HL-60/S4 treated with phorbol 12-myristate 13-acetate at 8.2 ng/mL for 4 days and 3 days (cell line): ENCODE results near the gene CYGB.

ENCODE experiments used
- in situ Hi-C: fragments of 300-500 bp; cut with MboI; formaldehyde crosslinking; loops from 2 replicates; pipeline ENCODE4 v1.15.0; 2022; ENCODE audit warnings: low sequenced_read_pairs

CYGB gene

GRCh38 chr17:76537578-76538280 is at the start of gene CYGB:
Gene CYGB (minus strand): TSS chr17:76537709. CDS start chr17:76537542, 167 bp downstream.
- in situ Hi-C loops: no loop called here

DNA sequence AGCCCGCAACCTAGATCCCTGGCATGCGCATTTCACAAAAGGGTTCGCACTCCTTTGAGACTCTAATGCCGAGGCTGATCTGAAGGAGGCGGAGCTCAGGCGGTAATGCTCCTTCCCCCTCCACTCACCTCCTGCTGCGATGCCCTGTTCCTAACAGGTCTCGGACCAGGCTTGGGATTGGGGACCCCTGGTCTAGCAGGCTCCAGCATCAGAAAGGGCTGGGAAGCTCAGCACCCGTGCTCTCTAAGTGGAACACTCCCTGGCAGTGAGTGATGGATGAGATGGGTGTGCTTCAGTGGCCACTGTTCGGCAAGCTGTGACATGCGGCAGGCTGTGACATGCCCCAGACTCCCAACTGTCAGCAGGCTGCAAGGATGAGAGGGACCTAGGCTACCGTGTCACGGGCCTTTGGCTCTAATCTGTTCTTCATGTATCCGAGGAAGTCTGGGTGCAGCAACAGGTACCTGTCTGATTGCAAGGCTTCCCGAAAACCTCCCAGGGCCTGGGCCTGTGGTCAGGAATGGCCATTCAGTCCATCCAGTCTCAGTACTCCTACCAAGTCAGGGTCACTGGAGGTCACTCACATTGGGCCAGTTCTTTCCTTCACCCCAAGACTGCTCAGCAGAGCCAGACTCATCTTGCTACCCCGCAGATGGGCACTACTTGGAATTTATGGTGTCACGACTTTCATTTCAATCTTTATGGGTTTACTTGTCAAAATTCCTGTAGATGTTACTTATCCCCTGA is 49.4 kb upstream of the CYGB start:
- in situ Hi-C loops: no loop called here

DNA sequence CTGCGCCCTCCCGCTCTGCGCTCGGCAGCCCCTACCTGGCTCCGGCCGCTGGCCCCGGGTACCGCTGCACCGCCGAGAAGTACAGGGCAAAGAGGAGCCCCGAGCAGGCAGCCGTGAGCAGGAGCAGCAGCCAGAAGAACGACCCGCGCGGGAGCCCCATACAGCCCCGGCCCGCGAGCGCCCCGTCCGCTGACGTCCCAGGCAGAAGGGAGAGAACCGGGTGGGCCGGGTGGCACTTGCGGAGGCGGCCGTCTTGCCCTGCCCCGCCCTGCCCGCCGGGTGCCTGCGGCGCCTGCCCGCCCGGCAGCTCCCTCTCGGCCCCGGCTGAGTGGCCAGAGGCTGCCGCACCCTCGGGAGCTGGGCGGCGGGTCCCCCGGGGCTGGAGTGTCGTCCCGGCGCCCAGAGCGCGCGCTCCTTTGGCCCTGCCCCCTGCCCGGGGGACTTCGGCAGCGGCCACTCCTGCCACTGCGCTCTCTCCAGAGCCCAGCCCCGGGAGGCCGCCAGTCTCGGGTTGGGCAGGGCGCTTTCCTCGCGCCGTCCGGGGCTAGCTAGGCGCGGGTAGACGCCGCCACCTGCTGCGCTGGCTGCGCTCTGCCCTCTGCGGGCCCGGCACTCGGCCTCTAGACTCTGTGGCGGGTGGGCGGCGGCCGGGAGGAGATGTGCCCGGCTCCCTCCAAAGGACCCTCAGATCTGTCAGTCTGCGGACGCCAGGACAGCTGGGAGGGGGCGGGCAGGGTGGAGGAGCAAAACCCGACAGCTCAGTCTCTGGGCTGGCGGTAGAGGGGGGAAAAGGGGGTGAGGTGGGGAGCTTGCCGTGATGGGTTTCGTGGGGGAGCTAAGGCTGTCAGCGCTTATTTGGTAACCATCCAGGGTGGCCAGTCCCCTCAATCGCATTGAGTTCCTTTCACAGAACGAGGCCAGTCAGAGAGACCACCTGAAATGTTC is 48.4 kb upstream of the CYGB start, which contains the start of gene ST6GALNAC2:
TSS of gene ST6GALNAC2 (minus strand) at position 212 of the 945 bp plus-strand sequence. CDS start at position 160, 52 bp downstream.
- in situ Hi-C loops: no loop called here

DNA sequence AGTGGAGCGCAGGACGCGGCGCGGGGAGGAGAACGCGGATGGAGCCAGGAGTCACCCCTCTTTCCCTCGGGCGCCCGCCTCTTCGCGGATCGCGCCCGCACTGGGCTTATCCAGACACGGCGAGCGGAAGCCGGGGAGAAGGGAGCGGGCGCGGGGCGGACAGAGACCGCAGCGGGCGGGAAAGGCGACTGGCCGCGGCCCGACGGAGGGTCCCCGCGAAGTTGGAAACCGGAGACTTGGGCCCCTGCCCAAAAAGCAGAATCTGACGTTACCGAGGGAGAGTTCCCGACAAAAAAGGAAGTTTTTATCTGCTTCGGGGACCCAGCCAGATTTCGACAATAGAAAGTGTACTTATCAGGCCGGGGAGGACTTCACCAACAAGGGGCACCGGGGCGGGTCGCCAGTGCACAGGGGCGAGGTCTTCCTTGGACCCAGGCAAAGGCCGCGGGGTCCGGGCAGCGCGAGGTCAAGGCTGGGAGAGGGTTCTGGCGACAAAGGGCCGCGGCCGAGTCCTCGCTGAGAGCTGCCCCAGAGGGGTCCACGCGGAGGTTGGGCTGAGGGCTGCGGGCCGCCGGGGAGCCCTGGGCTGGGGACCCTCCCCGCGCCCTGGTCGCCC is 47.6 kb upstream of the CYGB start:
- in situ Hi-C loops: no loop called here

DNA sequence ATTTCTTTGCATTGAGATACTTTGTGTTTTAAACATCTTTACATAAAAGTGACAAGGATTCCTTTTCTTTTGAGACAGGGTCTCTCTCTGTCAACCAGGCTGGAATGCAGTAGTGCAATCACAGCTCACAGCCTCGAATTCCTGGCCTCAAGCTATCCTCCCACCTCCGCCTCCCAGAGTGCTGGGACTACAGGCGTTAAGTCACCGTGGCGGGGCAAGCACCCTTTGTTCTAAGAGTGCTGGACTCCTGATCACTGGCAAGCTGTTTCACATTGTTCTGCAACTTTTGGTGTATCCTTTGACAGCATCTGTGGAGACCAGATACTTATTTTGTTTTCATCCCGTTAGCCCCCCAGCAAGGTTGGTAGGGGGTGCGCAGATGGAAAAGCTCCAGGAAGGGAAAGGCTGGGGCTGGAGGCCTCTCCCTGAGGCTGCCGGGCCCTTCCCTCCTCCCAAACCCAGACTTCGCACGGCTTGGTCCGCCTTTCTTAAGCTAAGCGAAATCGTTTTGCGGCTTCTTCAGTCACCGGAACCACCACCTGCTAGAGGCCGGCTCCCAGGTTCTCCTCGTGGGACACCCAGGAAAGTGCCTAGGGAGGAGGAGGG is 47.0 kb upstream of the CYGB start:
- in situ Hi-C loops: no loop called here

GRCh38 chr17:76582660-76583059 is 45.2 kb upstream of the CYGB start:
- in situ Hi-C loops: no loop called here

DNA sequence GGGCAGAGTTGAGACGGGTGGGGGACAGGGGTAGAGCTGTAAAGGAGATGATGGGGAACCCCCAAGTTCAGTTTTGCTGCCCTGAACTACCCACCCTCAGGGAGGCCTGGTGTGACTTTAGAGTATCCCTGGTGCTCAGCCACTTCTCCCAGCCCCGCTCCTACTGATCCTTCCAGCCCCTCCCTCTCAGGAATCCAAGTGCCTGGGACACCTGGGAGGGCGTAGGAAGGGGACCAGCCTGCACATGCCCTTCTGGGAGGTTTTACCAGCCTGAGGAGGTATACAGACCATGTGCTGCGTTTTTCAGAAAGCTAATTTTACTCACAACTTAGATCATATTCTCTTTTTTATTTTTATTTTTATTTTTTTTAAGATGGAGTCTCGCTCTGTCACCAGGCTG is 44.0 kb upstream of the CYGB start:
- in situ Hi-C loops: no loop called here

GRCh38 chr17:76579281-76579680 is 41.8 kb upstream of the CYGB start:
- in situ Hi-C loops: no loop called here

- in situ Hi-C loops: no loop called here
Measured at GRCh38 chr17:76578376-76578775, 40.9 kb upstream of the CYGB start.

DNA sequence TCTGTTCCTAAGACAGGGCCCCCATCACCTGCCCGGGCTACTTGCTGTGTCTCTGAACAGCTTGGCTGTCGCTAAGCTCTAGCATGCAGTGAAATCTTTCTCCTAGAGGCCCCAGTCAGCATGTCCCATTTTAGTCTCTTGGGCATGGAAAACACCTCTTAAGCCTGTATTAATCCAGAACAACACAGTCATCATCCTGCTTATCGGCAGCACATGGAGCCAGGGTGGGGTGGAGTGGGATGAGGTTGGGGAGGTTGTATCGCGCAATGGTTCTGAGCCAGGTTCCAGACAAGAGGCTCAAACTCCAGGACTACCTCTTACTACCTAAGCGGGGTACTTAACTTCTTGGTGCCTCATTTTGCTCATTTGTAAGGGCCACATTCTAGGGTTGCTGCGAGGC is 40.4 kb upstream of the CYGB start:
- in situ Hi-C loops: no loop called here

DNA sequence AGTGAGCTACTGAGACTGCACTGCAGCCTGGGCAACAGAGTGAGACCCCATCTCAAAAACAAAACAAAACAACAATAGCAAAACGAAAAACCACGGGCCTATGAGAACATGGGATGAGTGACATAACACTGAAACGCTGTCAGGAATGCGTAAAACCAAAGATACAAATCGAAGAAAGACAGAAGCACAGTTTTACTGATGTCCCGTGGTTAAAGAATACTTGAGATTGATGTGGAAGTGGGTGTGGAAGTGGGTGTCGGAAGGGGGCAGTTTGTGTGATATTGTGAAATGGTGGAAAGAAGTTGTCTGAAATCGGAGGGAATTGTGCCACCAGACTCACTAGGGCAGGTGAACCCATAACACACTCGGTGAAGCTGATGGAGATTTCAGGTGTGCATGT is 38.7 kb upstream of the CYGB start:
- in situ Hi-C loops: no loop called here

DNA sequence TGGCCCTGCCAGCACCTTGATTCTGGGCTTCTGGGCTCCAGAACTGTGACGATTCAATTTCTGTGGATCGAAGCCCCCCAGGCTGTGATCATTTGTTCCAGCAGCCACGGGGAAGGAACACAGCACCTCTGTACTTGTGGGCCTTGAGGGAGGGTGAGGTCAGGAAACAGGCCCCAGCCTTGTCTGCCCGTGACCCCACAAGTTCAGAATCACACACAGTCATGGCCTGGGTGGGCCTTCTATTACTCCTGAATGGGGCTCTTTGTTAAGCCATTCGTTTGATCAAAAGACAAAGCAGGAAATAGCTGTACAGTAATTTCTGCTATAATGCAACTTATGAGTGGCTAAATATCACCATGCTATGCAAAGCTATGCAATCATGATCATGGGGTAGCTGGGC is 38.1 kb upstream of the CYGB start:
- in situ Hi-C loops: no loop called here

DNA sequence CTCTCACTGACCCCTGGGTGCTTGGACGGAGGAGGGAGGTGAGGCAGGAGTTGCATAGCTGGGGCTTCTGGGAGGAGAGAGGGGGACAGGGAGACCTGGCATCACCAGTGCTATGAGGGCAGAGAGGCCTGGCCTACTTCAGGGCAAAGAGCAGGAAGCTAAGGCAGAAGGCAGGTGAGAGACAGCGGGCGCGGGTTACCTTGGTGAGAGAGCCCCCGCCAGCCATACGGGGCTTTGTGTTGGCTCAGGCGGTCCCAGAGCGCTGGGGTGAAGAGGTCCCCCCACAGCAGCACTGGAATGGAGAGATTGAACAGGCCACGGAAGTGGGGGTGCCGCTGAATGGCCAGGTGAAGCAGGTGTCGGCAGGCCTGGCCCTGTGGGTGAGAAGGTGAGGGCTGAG is 36.7 kb upstream of the CYGB start:
- in situ Hi-C loops: no loop called here

GRCh38 chr17:76573096-76573495 is 35.6 kb upstream of the CYGB start:
- in situ Hi-C loops: no loop called here

DNA sequence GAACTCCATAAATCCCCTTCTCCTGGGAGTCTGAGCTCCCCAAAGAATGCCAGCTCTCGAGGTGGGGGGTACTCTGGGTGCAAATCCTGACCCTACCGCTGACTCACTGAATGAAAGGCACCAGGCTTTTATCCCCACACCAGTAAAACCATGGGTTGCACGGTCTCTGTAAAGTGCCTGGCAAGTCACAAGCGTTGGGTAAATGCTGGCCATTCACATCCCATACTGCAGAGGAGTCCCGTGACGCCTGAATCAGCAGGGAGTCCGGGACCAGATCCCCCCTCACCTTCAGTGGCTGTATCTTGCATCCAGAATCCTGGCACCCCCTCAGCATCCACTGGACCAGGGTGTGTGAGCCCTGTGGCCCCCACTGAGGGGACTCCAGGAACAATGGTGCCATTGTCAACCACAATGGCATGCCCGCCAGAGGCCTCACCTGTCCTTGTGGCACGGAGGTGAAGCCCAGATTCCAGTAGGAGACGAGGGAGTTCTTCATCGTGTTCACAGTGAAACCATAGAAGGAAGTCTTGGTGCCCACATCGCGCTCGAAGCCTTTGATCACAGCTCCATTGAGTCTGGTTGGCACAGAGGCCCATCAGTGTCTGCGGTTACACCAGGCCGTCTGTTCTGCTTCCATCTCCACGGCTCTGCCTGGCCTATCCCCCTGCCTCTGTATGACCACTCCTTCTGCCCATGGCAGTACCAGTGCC is 34.8 kb upstream of the CYGB start:
- in situ Hi-C loops: no loop called here

DNA sequence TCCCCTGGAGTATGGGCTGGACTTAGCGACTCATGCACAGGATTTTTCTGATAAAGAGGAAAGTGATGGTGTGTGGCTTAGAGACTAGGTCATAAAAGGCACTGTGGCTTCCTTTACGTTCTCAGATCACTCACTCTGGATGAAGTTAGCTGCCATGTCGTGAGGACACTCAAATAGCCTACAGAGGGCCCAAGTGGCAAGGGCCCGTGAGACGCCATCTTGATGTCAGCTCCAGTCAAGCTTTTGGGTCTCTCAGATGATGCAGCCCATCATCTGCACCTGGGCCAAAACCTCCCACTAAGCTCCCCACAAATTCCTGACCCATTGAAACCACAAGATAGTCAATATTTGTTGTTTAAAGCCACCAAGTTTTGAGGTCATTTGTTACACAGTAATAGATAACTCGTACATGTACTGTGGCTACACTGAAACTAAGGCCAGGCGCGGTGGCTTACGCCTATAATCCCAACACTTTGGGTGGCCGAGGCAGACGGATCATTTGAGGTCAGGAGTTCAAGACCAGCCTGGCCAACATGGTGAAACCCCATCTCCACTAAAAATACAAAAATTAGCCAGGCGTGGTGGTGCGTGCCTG is 33.5 kb upstream of the CYGB start:
- in situ Hi-C loops: no loop called here

- in situ Hi-C loops: no loop called here
Measured at GRCh38 chr17:76570457-76570856, 32.9 kb upstream of the CYGB start.

- in situ Hi-C loops: no loop called here
Measured at GRCh38 chr17:76569607-76570279, 32.2 kb upstream of the CYGB start.

GRCh38 chr17:76568811-76569221 is 31.3 kb upstream of the CYGB start:
- in situ Hi-C loops: no loop called here
